Keratinocyte (primary cell): ENCODE measurements around the gene SMURF2. TPM values are rescaled to one million over a fixed set of nuclear protein-coding genes. Genes with fewer than 3 reads are reported as not detected.

Experiments
- DNase-seq: peaks from one replicate; pipeline ENCODE4 v3.0.0-alpha.2; 2011; ENCODE audit warnings: low read depth, missing footprints, low spot score
- FAIRE-seq: peaks from 2 replicates; lab custom pipeline; 2011; peaks lifted over from hg19 to GRCh38; lab: Jason Lieb, UNC
- H2AFZ ChIP-seq: 2 replicates; pipeline ENCODE4 v1.6.0; 2012; ENCODE audit warnings: low read length, control low read depth, inconsistent platforms; ENCODE audit not compliant: control insufficient read depth
- H3K27ac ChIP-seq: 2 replicates; pipeline ENCODE4 v1.5.1; 2011; ENCODE audit warnings: low read length; ENCODE audit not compliant: control insufficient read depth, insufficient read depth
- H3K27me3 ChIP-seq: 3 replicates; pipeline ENCODE4 v1.6.0; 2011; ENCODE audit warnings: low read length; ENCODE audit not compliant: control insufficient read depth, insufficient read depth; ENCODE audit errors: extremely low read depth
- H3K36me3 ChIP-seq, 2 experiments: 2 replicates in 1 of 2; 3 replicates in 1 of 2; pipeline ENCODE4 v1.5.1; 2011; ENCODE audit warnings: low read length in 2 of 2, mild to moderate bottlenecking in 1 of 2; ENCODE audit not compliant: control insufficient read depth in 2 of 2, insufficient read depth in 2 of 2; ENCODE audit errors: extremely low read depth in 1 of 2
- H3K4me1 ChIP-seq: 3 replicates; pipeline ENCODE4 v1.5.1; 2011; ENCODE audit warnings: low read length; ENCODE audit not compliant: control insufficient read depth, insufficient read depth; ENCODE audit errors: extremely low read depth
- H3K4me2 ChIP-seq: 3 replicates; pipeline ENCODE4 v1.6.0; 2011; ENCODE audit warnings: low read depth, low read length; ENCODE audit not compliant: control insufficient read depth, insufficient read depth; ENCODE audit errors: extremely low read depth
- H3K4me3 ChIP-seq, 3 experiments: fragments of 200-600 bp in 1 of 3; sonication (generic) in 1 of 3; 2 replicates in 2 of 3; 3 replicates in 1 of 3; pipeline ENCODE4 v1.5.1; 2011 to 2016; ENCODE audit warnings: low read length in 3 of 3, mild to moderate bottlenecking in 3 of 3, control low read depth in 2 of 3, inconsistent platforms in 1 of 3, low read depth in 1 of 3, mixed read lengths in 1 of 3, mixed run types in 1 of 3, moderate library complexity in 1 of 3; ENCODE audit not compliant: control insufficient read depth in 2 of 3, insufficient read depth in 2 of 3; ENCODE audit errors: extremely low read depth in 1 of 3
- H3K79me2 ChIP-seq: 2 replicates; pipeline ENCODE4 v1.6.0; 2012; ENCODE audit warnings: low read length; ENCODE audit not compliant: control insufficient read depth, insufficient read depth
- H3K9ac ChIP-seq: 3 replicates; pipeline ENCODE4 v1.6.0; 2011; ENCODE audit warnings: low read length; ENCODE audit not compliant: control insufficient read depth, insufficient read depth; ENCODE audit errors: extremely low read depth
- H3K9me1 ChIP-seq: 3 replicates; pipeline ENCODE4 v1.6.0; 2011; ENCODE audit warnings: low read length; ENCODE audit not compliant: control insufficient read depth, insufficient read depth; ENCODE audit errors: extremely low read depth
- H3K9me3 ChIP-seq: 2 replicates; pipeline ENCODE4 v1.5.1; 2012; ENCODE audit warnings: low read depth, low read length; ENCODE audit not compliant: control insufficient read depth
- H4K20me1 ChIP-seq: 3 replicates; pipeline ENCODE4 v1.6.0; 2011; ENCODE audit warnings: low read length; ENCODE audit not compliant: control insufficient read depth, insufficient read depth; ENCODE audit errors: extremely low read depth
- CTCF ChIP-seq, 3 experiments: IDR thresholded peaks in 1 of 3; conservative IDR thresholded peaks in 1 of 3; optimal IDR thresholded peaks in 1 of 3; 2 replicates in 2 of 3; 3 replicates in 1 of 3; pipeline versions ENCODE3 to v1.5.1; 2011; ENCODE audit warnings: low read length in 3 of 3, mild to moderate bottlenecking in 3 of 3, moderate library complexity in 2 of 3, control low read depth in 1 of 3, inconsistent platforms in 1 of 3; ENCODE audit not compliant: insufficient read depth in 2 of 3; ENCODE audit errors: extremely low read depth in 1 of 3
- EZH2 ChIP-seq: IDR thresholded peaks from one replicate; pipeline ENCODE4 v1.6.1; 2012; ENCODE audit warnings: inconsistent platforms, mild to moderate bottlenecking, low read length, moderate library complexity
- dilution Hi-C: fragments of 300-500 bp; cut with MboI; formaldehyde crosslinking; loops from one replicate; pipeline ENCODE4 v1.7.0; 2020; ENCODE audit warnings: low sequenced_read_pairs; ENCODE audit not compliant: extremely low pct_ligation_motif_present
- polyA plus RNA-seq, 5 experiments: library from polyadenylated mRNA; depleted of rRNA in 3 of 5; stranded (reverse) in 3 of 5; stranded (forward) in 1 of 5; unstranded in 1 of 5; fragments of >200 nt; gene quantifications; 1 replicate in 1 of 5; 2 replicates in 3 of 5; 3 replicates in 1 of 5; pipeline versions ENCODE4 v1.2.1 to v1.2.3, GENCODE V29; 2011 to 2012; ENCODE audit warnings: missing spikeins in 2 of 5, low read depth in 1 of 5, low replicate concordance in 1 of 5

SMURF2 gene
- polyA plus RNA-seq, 1 donor (not counting 4 experiments of a cell fraction or from before 2014, with no cell fraction given), result 128 TPM

GRCh38 chr17:64499805-64500486 is 162.2 kb downstream of the SMURF2 start:
- dilution Hi-C loops, result no loop called here
- H3K4me2 ChIP-seq, result no peak overlapping the region
- no peak overlapping the region for H2AFZ ChIP-seq
- H4K20me1 ChIP-seq, result peaks cover 37% of the 10 kb centered on the region
- H3K27ac ChIP-seq, result peak overlapping the region; percentile 3
- no peak overlapping the region for H3K9ac ChIP-seq
- peaks cover 69% of the 10 kb centered on the region for H3K79me2 ChIP-seq
- FAIRE-seq (no peak), DNase-seq (no peak)
- H3K9me1 ChIP-seq, result no peaks in the 10 kb centered on the region
- H3K4me1 ChIP-seq, result peaks cover 87% of the 10 kb centered on the region
- H3K27me3 ChIP-seq, result no peaks in the 10 kb centered on the region
- no peak for TF ChIP-seq EZH2
- TF ChIP-seq CTCF (optimal IDR thresholded peaks at IDR 0.05 in 1 of 3, IDR thresholded peaks at IDR 0.05 in 1 of 3, conservative IDR thresholded peaks at IDR 0.05 in 1 of 3; ENCODE audit: extremely low read depth in 1 of 3, insufficient read depth in 2 of 3, low read length in 3 of 3), result no peak
- no peaks in the 10 kb centered on the region for H3K9me3 ChIP-seq
- no peak overlapping the region for H3K4me3 ChIP-seq
- H3K36me3 ChIP-seq, result peaks cover 17 to 52% of the 10 kb centered on the region in 2 experiments

- H3K4me2 ChIP-seq, result peak overlapping the region; percentile 81
- FAIRE-seq (no peak), DNase-seq (no peak)
- no peak overlapping the region for H3K4me3 ChIP-seq
- TF ChIP-seq CTCF (optimal IDR thresholded peaks at IDR 0.05 in 1 of 3, IDR thresholded peaks at IDR 0.05 in 1 of 3, conservative IDR thresholded peaks at IDR 0.05 in 1 of 3; ENCODE audit: extremely low read depth in 1 of 3, insufficient read depth in 2 of 3, low read length in 3 of 3), result no peak
- no peak for TF ChIP-seq EZH2
- no peak overlapping the region for H2AFZ ChIP-seq
- peak overlapping the region; percentile 84 for H3K27ac ChIP-seq
- no peaks in the 10 kb centered on the region for H3K9me1 ChIP-seq
- H3K9ac ChIP-seq, result no peak overlapping the region
- peaks cover 62% of the 10 kb centered on the region for H3K79me2 ChIP-seq
- peaks cover 23% of the 10 kb centered on the region for H4K20me1 ChIP-seq
- no peaks in the 10 kb centered on the region for H3K27me3 ChIP-seq
- H3K36me3 ChIP-seq, result peaks cover 15 to 39% of the 10 kb centered on the region in 2 experiments
- no peaks in the 10 kb centered on the region for H3K9me3 ChIP-seq
- dilution Hi-C loops, result no loop called here
- H3K4me1 ChIP-seq, result peaks cover 73% of the 10 kb centered on the region
Measured at GRCh38 chr17:64498308-64499203, 163.6 kb downstream of the SMURF2 start.
